Fibroblast of villous mesenchyme (primary cell): ENCODE measurements around the gene SLX9. TPM values are rescaled to one million over a fixed set of nuclear protein-coding genes. Genes with fewer than 3 reads are reported as not detected.
A peak's percentile ranks its signal among the peaks of the same experiment; 100 is the strongest.

ENCODE experiments used
- DNase-seq: peaks from one replicate; pipeline ENCODE4 v3.0.0-alpha.2; 2010; ENCODE audit warnings: low read depth
- H3K4me3 ChIP-seq: 2 replicates; pipeline ENCODE4 v1.5.1; 2011; ENCODE audit warnings: low read depth, mild to moderate bottlenecking, low read length
- total RNA-seq: library from RNA; depleted of rRNA; stranded (reverse); fragments of >200 nt; gene quantifications from 2 replicates; pipeline ENCODE4 v1.2.3, GENCODE V29; 2012
- TF ChIP-seq, protein P1 (sequence below): IDR thresholded peaks from 2 replicates; pipeline ENCODE4 v1.5.1; 2012; ENCODE audit warnings: low read depth, mild to moderate bottlenecking, low read length; ENCODE audit not compliant: insufficient read depth

SLX9 gene
- total RNA-seq, 1 donor, result 12.1 TPM

DNA sequence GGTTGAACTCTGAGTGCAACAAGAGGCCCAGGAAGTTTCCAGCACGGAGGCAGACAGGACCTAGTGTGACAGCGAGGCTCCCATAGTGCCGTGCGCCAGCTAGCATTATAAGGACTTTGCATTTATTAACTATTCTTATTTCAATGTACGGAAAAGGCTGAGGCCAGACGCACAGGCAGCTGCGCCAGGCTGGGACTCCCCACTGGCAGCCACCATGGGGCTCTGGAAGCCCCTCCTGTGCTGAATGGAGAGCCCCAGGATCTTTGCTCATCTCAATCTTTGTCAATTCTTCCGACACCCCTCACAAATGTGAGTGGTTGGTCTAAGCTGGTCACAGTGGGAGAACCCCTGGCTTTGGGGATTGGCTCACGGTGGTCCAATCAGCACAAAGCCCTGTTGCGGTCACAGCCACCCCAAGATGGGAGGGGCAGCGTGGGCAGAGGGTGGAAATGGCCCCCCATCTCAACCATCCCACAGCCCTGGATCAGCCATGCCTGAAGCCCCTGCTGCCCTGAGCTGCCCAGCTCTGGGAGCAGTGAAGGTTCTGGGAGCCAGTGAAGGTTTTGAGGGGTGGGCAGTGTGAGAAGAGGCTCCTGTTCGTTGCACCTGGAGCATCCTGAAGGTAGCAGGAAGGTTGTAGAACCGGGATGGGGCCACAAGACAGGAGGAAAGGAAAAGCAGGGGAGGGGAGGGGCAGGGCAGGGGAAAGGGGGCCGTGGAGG is 75.1 kb downstream of the SLX9 start:
- TF ChIP-seq, protein P1, sequence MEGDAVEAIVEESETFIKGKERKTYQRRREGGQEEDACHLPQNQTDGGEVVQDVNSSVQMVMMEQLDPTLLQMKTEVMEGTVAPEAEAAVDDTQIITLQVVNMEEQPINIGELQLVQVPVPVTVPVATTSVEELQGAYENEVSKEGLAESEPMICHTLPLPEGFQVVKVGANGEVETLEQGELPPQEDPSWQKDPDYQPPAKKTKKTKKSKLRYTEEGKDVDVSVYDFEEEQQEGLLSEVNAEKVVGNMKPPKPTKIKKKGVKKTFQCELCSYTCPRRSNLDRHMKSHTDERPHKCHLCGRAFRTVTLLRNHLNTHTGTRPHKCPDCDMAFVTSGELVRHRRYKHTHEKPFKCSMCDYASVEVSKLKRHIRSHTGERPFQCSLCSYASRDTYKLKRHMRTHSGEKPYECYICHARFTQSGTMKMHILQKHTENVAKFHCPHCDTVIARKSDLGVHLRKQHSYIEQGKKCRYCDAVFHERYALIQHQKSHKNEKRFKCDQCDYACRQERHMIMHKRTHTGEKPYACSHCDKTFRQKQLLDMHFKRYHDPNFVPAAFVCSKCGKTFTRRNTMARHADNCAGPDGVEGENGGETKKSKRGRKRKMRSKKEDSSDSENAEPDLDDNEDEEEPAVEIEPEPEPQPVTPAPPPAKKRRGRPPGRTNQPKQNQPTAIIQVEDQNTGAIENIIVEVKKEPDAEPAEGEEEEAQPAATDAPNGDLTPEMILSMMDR, result no peak
- H3K4me3 ChIP-seq, result no peak overlapping the region
- DNase-seq, result no peak

DNA sequence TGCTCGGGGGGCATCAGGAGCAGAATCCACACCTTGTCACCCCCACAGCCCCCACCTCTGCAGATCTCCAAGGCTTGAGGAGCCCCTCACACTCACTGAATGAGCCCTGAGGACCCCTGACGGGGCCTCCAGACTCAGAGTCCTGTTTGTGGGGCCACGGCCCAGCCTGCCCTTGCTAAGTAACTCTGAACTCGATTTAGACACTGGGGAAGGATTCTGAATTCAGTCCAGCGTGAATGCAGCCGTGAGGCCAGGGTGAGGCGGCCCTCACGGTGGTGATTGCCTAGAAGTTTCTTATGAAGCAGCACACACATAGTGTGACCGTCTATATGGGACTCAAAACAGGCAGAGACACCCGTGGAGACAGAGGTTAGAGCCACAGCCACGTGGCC is 75.6 kb downstream of the SLX9 start:
- H3K4me3 ChIP-seq, result no peak overlapping the region
- no peak for DNase-seq
- TF ChIP-seq, protein P1, result no peak

DNA sequence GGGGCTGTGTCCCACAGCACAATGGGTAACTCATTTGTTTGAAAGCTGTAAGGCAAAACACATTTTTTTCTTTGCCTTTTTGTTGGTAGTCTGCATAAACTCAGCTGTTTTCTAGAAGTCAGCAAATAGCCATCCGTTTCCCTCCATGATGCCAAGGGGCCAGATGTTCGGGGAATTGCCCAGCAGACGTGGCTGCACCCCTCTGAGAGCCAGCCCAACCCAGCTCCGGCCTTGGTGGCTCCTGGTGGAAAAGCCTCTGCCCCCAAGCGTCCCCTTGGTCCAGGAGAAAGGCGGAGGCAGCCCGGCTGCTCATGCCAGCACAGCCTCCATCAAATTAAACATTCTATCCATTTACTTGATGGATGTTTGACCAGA is 76.2 kb downstream of the SLX9 start:
- H3K4me3 ChIP-seq, result no peak overlapping the region
- TF ChIP-seq, protein P1, result no peak
- DNase-seq, result no peak

DNA sequence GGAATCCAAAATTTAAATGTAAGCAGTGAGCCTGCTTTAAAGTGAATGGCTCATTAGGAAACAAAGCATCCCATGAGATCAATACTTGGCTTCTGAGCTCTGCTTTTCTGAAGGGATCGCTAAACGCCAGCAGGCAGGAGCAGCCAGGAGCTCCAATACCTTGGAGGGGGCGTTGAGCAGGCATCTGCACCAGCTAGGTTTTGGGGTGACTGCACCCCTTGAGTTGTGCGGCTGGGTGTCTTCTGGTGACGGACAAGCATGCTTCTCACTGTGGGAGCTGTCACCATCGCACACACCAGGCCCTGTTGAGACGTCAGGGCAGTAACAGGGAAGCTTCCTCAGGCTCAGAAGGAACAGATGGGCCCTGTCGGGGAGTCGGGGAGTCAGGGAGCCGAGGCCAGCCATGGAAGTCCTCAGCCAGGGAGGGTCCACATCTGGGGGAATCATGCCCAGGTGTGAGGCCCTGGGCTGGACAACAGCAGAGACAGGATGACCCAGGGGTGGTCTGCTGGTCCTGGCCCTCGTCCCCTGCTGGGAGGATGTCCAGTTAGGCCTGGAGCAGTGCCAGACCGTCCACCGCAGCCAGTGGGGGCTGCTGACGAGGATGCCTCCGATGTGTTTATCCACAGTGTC is 76.7 kb downstream of the SLX9 start:
- TF ChIP-seq, protein P1, result no peak
- no peak overlapping the region for H3K4me3 ChIP-seq
- no peak for DNase-seq

DNA sequence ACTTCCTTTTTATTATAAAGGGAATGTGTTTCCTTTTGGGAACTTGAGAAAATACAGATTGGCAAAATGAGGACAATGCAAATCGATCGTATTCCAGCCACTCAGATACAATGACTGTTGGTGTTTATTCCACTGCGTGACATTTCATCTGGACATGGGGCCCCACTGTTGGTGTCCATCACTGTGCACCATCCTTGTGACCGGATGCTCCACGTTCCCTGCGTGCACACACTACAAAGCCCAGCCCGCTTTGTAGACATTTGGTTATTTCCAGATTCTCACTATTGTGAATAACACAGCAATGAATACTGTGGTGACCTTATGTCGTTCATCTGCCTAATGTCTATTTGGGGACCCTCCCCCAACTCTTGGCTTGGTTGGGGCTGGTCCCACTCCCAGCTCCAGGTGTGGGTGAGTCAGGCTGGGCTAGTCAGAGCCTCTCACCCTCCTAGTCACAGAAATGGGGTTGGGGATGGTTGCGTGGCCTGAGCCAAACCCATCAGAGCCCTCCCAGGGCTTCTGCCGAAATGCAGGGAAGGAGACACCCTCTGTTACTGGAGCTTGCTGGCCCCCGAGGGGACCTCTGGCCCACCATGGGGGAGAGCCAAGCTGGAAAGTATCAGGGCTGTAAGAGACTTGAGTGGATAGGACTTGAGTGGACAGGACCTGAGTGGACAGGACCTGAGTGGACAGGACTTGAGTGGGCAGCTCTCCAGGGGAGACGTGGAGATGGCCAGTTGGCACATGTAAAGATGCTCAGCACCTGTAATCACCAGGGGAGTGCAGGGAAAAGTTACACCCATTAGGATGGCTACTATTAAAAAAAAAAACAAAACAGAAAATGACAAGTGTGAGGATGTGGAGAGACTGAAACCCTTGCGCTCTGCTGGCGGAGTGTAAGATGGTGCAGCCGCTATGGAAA is 77.5 kb downstream of the SLX9 start:
- TF ChIP-seq, protein P1, result no peak
- DNase-seq, result no peak
- no peak overlapping the region for H3K4me3 ChIP-seq

DNA sequence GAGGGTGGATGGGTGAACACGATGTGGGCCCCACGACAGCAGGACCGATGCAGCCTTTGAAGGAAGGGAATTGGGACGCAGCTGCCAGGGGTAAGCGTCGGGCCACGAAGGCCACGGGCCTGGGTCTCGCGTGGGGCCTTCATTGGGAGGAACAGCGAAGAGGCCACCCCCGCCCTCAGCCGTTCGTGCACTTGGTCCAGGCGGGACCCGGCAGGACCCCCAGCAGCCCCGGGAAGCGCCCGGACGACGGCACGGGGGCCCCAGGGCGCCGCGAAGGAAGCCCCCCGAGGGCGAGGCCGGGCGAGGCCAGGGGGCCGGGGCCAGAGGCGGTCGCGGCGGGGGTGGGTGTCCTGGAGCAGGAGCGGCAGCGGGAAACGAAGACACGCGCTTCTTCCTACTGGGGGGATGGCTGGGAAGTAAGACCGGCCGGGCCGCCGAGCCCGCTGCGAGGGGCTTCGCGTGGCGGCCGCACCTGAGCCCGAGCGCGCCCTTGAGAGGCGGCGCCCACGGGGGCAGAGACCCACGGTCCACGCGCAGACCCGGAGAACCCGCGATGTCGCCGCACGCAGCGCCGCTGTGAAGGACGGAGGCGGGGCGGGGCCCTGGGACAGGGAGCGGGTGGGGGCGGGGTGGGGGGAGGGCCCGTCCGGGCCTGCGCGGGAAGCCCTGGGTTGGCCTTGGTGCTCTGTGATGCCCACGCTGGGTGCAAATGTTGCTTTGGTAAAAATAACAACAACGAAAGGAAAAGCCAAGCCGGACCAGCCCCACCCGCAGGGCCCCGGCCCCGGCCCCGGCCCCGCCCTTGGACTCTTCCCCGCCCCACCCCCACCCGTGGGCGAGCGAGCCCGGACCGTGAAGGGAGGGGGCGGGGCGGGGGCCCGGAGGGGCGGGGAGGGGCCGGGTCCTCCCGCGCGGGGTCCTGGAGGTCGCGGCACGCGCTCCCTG is 78.6 kb downstream of the SLX9 start:
- DNase-seq, result no peak
- TF ChIP-seq, protein P1, result no peak

More for the DNA sequence above, 78.6 kb downstream of the SLX9 start:
- peak overlapping the region; percentile 42 for H3K4me3 ChIP-seq
